ENCODE data around the gene SCD5. TPM values are rescaled to one million over a fixed set of nuclear protein-coding genes. Genes with fewer than 3 reads are reported as not detected.

Gene SCD5
- polyA plus RNA-seq, 1 donor = 68.1 TPM

DNA sequence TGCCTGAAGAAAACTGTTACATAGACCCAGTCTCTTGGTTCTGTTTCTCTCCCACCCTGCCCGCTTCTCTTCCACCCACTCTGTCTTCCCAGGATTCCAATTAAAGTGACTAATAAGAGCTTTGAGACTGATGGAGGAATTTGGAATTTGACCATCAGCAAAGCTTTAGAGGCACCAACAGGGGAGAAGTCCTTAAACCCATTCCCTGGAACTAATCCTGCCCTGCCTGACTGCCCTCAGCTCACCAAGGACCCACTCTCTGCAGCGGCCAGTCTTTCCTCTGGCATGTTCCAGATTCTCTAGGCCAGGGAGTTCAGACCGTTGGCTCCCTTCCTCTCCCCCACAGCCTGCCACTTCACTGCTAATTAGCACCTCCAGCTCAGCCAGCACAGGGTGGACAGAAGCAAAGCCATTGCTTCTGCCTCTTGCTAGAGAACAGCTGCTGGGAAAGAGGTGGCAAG lies 23.9 kb downstream of the SCD5 start:
- DNase-seq = no peak
- Histone ChIP-seq H3K4me3 (ENCODE audit: low read length) (no peak overlapping the region), H3K9me3 (ENCODE audit: control insufficient read depth, low read depth, low read length) (no peaks in the 10 kb centered on the region), H3K4me1 (ENCODE audit: control insufficient read depth, insufficient read depth, low read length) (peaks cover 25% of the 10 kb centered on the region), H3K36me3 (ENCODE audit: control insufficient read depth, insufficient read depth, low read length) (no peaks in the 10 kb centered on the region), H3K27ac (ENCODE audit: low read length) (no peak overlapping the region), H3K27me3 (ENCODE audit: control insufficient read depth, insufficient read depth, low read length) (no peaks in the 10 kb centered on the region)
- no CpG with 5 or more reads among the region's 3 CpGs for WGBS (ENCODE audit: insufficient coverage, low lambda C conversion rate)

GRCh38 chr4:82773057-82773456 lies 25.5 kb downstream of the SCD5 start:
- Histone ChIP-seq H3K9me3 (ENCODE audit: control insufficient read depth, low read depth, low read length) (no peaks in the 10 kb centered on the region), H3K36me3 (ENCODE audit: control insufficient read depth, insufficient read depth, low read length) (no peaks in the 10 kb centered on the region), H3K4me1 (ENCODE audit: control insufficient read depth, insufficient read depth, low read length) (peaks cover 10% of the 10 kb centered on the region), H3K27me3 (ENCODE audit: control insufficient read depth, insufficient read depth, low read length) (no peaks in the 10 kb centered on the region), H3K27ac (ENCODE audit: low read length) (no peak overlapping the region), H3K4me3 (ENCODE audit: low read length) (no peak overlapping the region)
- WGBS (ENCODE audit: insufficient coverage, low lambda C conversion rate) = 100% methylated on average over 1 of the region's 4 CpGs
- no peak for DNase-seq

- H3K4me1 ChIP-seq (ENCODE audit: control insufficient read depth, insufficient read depth, low read length) = no peaks in the 10 kb centered on the region
- no CpG with 5 or more reads among the region's 3 CpGs for WGBS (ENCODE audit: insufficient coverage, low lambda C conversion rate)
- no peak for DNase-seq
- no peaks in the 10 kb centered on the region for H3K27me3 ChIP-seq (ENCODE audit: control insufficient read depth, insufficient read depth, low read length)
- no peaks in the 10 kb centered on the region for H3K36me3 ChIP-seq (ENCODE audit: control insufficient read depth, insufficient read depth, low read length)
- no peak overlapping the region for H3K4me3 ChIP-seq (ENCODE audit: low read length)
- H3K9me3 ChIP-seq (ENCODE audit: control insufficient read depth, low read depth, low read length) = peaks cover 6% of the 10 kb centered on the region
- no peak overlapping the region for H3K27ac ChIP-seq (ENCODE audit: low read length)
Observed at GRCh38 chr4:82770607-82771006, 28.0 kb downstream of the SCD5 start.

DNA sequence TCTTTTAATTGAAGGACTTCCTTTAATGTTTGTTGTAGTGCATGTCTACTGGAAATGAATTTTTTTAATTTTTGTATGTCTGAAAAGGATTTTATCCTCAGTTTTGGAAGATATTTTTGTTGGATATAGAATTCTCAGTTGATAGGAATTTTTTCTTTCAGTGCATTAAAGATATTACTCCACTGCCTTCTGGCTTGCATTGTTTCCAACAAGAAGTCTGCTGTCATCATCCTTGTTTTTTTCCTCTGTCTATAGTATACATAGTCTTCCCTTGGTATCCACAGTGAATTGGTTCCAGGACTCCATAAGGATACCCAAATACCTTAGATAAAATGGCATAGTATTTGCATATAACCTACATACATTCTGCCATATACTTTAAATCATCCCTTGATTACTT lies 33.5 kb downstream of the SCD5 start:
- Histone ChIP-seq H3K27ac (ENCODE audit: low read length) (no peak overlapping the region), H3K27me3 (ENCODE audit: control insufficient read depth, insufficient read depth, low read length) (no peaks in the 10 kb centered on the region), H3K9me3 (ENCODE audit: control insufficient read depth, low read depth, low read length) (peaks cover 17% of the 10 kb centered on the region), H3K4me3 (ENCODE audit: low read length) (no peak overlapping the region), H3K36me3 (ENCODE audit: control insufficient read depth, insufficient read depth, low read length) (no peaks in the 10 kb centered on the region), H3K4me1 (ENCODE audit: control insufficient read depth, insufficient read depth, low read length) (no peaks in the 10 kb centered on the region)
- no peak for DNase-seq

GRCh38 chr4:82761229-82761628 lies 37.4 kb downstream of the SCD5 start:
- Histone ChIP-seq H3K27ac (ENCODE audit: low read length) (no peak overlapping the region), H3K9me3 (ENCODE audit: control insufficient read depth, low read depth, low read length) (peaks cover 16% of the 10 kb centered on the region), H3K27me3 (ENCODE audit: control insufficient read depth, insufficient read depth, low read length) (no peaks in the 10 kb centered on the region), H3K4me3 (ENCODE audit: low read length) (no peak overlapping the region), H3K36me3 (ENCODE audit: control insufficient read depth, insufficient read depth, low read length) (no peaks in the 10 kb centered on the region), H3K4me1 (ENCODE audit: control insufficient read depth, insufficient read depth, low read length) (peaks cover 2% of the 10 kb centered on the region)
- DNase-seq = no peak
- WGBS (ENCODE audit: insufficient coverage, low lambda C conversion rate) = no CpG with 5 or more reads among the region's 3 CpGs

DNA sequence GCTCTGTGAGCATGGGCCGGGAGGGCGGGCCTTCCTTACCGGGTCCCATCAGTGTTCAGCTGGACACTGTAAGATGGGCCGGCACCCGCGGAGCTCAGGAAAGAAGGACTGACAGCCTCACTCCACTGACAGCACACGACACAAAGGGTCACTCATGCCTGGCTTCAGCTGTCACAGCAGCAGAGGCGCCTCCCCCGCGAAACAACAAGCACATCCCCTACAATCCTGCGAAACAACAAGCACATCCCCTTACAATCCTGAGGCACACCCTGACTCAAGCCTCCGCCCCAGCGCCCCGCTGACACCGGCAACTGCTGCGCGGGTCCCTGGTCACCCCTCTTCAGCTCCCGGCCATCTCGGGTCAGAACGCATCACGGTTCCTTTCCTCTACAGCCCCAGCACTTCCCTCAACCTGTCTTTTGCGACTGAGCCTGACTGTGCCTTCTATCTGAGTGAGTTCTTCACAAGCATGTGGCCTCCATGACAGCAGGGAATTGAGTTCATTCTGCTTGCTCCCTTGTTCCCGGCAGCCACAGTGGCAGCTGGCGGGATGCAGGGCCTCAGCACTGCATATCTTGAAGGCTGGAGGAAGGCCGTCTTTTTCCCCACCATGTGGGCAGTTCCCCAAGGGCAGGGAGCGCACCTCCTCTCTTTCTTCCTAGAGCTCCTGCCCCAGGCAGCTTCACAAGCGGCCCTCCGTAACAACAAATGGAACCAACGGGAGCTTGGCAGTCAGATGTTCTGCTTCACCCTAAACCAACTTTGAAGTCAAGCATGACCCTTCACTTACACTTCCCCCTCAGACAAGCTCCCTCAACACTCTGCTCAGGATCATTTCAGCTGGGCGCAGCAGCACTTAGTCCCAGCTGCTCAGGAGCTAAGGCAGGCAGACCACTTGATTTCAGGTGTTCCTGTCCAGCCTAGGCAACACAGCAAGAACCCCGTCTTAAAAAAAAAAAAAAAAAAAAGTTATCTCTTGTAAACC lies 39.6 kb downstream of the SCD5 start:
- Histone ChIP-seq H3K36me3 (ENCODE audit: control insufficient read depth, insufficient read depth, low read length) (no peaks in the 10 kb centered on the region), H3K27ac (ENCODE audit: low read length) (no peak overlapping the region), H3K4me3 (ENCODE audit: low read length) (no peak overlapping the region), H3K27me3 (ENCODE audit: control insufficient read depth, insufficient read depth, low read length) (no peaks in the 10 kb centered on the region), H3K9me3 (ENCODE audit: control insufficient read depth, low read depth, low read length) (no peaks in the 10 kb centered on the region), H3K4me1 (ENCODE audit: control insufficient read depth, insufficient read depth, low read length) (peaks cover 6% of the 10 kb centered on the region)
- 71% methylated on average over 1 of the region's 31 CpGs for WGBS (ENCODE audit: insufficient coverage, low lambda C conversion rate)
- no peak for DNase-seq

DNA sequence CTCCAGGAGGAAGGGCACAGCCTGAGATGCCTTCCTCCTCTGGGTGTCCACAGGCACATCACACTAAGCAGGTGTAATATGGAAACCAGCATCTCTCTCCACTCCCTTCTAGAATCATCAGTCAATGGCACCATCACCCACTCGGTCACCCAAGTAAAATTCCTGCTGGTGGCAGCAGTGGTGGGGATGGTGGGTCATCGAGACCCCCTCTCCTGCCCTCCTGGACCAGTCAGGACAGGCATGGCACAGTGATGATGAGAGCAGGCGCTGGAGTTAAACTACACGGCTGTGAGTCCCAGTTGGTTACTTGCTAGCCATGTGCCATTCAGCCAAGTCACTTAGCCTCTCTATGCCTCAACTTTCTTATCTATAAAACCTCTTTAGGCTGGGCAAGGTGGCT lies 42.5 kb downstream of the SCD5 start:
- DNase-seq = no peak
- no peak overlapping the region for H3K27ac ChIP-seq (ENCODE audit: low read length)
- no peaks in the 10 kb centered on the region for H3K36me3 ChIP-seq (ENCODE audit: control insufficient read depth, insufficient read depth, low read length)
- no peak overlapping the region for H3K4me3 ChIP-seq (ENCODE audit: low read length)
- H3K27me3 ChIP-seq (ENCODE audit: control insufficient read depth, insufficient read depth, low read length) = no peaks in the 10 kb centered on the region
- peaks cover 18% of the 10 kb centered on the region for H3K4me1 ChIP-seq (ENCODE audit: control insufficient read depth, insufficient read depth, low read length)
- no peaks in the 10 kb centered on the region for H3K9me3 ChIP-seq (ENCODE audit: control insufficient read depth, low read depth, low read length)
- 100% methylated on average over 1 of the region's 4 CpGs for WGBS (ENCODE audit: insufficient coverage, low lambda C conversion rate)

- Histone ChIP-seq H3K36me3 (ENCODE audit: control insufficient read depth, insufficient read depth, low read length) (no peaks in the 10 kb centered on the region), H3K4me1 (ENCODE audit: control insufficient read depth, insufficient read depth, low read length) (peaks cover 18% of the 10 kb centered on the region), H3K27ac (ENCODE audit: low read length) (no peak overlapping the region), H3K27me3 (ENCODE audit: control insufficient read depth, insufficient read depth, low read length) (no peaks in the 10 kb centered on the region), H3K4me3 (ENCODE audit: low read length) (no peak overlapping the region), H3K9me3 (ENCODE audit: control insufficient read depth, low read depth, low read length) (no peaks in the 10 kb centered on the region)
- 100% methylated on average over 2 of the region's 2 CpGs for WGBS (ENCODE audit: insufficient coverage, low lambda C conversion rate)
- no peak for DNase-seq
Observed at GRCh38 chr4:82755650-82756049, 42.9 kb downstream of the SCD5 start.

DNA sequence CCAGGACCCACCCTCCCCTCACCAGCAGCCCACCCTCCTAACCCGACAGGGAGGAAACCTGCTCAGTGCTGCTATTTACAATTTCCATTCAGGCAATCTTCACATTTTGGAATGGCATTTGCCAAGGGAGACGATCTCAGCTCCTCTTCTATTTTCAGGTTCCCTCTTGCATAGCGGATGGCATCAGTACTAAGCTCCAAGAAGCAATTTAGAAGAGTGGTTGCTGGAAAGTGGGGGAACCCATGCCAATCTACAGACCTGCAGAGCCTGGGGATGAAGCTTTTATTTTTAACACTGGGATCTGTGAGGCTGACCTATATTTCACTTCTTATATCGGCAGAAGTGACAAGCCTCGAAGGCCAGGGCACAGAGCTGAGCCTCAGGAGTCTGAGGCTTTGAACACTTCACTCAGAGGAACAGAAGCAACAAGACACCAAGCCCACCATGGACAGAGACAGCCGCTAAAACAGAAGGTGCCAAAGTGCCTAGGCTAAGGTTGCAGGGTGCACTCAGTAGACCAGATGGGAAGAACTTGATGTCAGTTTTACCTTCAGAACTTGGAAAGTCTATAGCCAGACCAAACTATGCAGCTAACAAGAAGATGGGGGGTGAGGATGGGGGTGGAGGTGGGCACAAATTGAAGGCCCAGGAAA lies 44.0 kb downstream of the SCD5 start:
- Histone ChIP-seq H3K4me1 (ENCODE audit: control insufficient read depth, insufficient read depth, low read length) (peaks cover 18% of the 10 kb centered on the region), H3K4me3 (ENCODE audit: low read length) (no peak overlapping the region), H3K36me3 (ENCODE audit: control insufficient read depth, insufficient read depth, low read length) (no peaks in the 10 kb centered on the region), H3K27ac (ENCODE audit: low read length) (no peak overlapping the region), H3K27me3 (ENCODE audit: control insufficient read depth, insufficient read depth, low read length) (no peaks in the 10 kb centered on the region), H3K9me3 (ENCODE audit: control insufficient read depth, low read depth, low read length) (no peaks in the 10 kb centered on the region)
- no peak for DNase-seq
- no CpG with 5 or more reads among the region's 6 CpGs for WGBS (ENCODE audit: insufficient coverage, low lambda C conversion rate)

DNA sequence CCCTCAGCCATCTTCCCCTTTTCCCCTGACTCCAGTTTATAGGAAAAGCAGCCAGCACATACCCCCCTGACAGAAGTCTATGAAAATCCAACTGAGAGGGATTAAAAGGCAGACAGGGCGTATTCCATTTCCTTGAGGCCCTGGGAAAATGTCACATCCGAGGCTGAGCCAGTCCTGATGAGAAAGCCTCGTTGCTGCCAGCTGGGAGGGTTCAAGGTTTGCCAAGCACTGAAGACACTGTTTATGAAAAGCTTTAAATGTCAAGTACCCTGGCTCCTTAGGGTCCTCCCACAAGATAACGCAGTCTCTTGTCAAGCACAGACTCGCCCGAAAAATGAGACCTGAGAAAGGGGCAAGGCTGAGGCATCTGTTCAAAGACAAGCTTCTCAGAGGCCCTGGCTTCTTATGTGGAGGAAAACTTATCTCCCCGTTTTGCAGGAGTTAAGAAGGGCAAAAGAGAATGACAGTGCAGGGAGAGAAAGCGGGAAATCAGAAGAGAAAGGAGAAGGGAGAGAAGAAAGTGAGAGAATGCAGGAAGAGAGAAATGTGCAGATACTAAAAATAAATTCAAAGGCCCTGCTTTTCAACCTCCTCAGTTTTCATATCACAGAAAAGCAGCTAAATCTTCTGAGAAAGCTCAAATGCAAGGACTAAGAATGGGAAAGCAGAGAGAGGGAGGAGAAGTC lies 44.7 kb downstream of the SCD5 start:
- DNase-seq = peak; percentile 50 to 72
- WGBS (ENCODE audit: insufficient coverage, low lambda C conversion rate) = 39% methylated on average over 2 of the region's 8 CpGs
- no peak overlapping the region for H3K4me3 ChIP-seq (ENCODE audit: low read length)

More for the DNA sequence above, 44.7 kb downstream of the SCD5 start:
- Histone ChIP-seq H3K36me3 (ENCODE audit: control insufficient read depth, insufficient read depth, low read length) (no peaks in the 10 kb centered on the region), H3K27me3 (ENCODE audit: control insufficient read depth, insufficient read depth, low read length) (no peaks in the 10 kb centered on the region), H3K9me3 (ENCODE audit: control insufficient read depth, low read depth, low read length) (no peaks in the 10 kb centered on the region), H3K27ac (ENCODE audit: low read length) (peak overlapping the region; percentile 74), H3K4me1 (ENCODE audit: control insufficient read depth, insufficient read depth, low read length) (peaks cover 18% of the 10 kb centered on the region)

Data from large intestine (tissue), 3 donors.